HCT116 (cell line): Measurements from ENCODE around the gene PLSCR1. TPM values are rescaled to one million over a fixed set of nuclear protein-coding genes. Genes with fewer than 3 reads are reported as not detected.

Experiments
- ATAC-seq: fragments of 200-7000 bp; cut with Tn5 transposase; 2 replicates; pipeline ENCODE4 v1.9.1; 2020; ENCODE audit warnings: mild to moderate bottlenecking, moderate library complexity
- BruUV-seq: library from RNA; stranded (reverse); fragments of 400-500 nt; replicated peaks from 2 replicates; lab custom pipeline; 2021; lab: Mats Ljungman, UMichigan
- CTCF ChIA-PET: fragments of 300-600 bp; sonication (Branson Sonifier 250); formaldehyde crosslinking; loops from one replicate; lab custom pipeline; 2021; ENCODE audit warnings: antibody characterized with exemption; lab: Charles Lee
- POLR2A ChIA-PET: fragments of 300-600, 350-600 bp; sonication (Branson Sonifier 250); formaldehyde crosslinking; loops from one replicate; lab custom pipeline; 2021; ENCODE audit warnings: antibody characterized with exemption; lab: Charles Lee
- RAD21 ChIA-PET, 2 experiments: fragments of 300-600 bp; sonication (Branson Sonifier 250); formaldehyde crosslinking; loops; one replicate each; lab custom pipeline; 2023; ENCODE audit warnings: low total read pairs in 2 of 2; ENCODE audit not compliant: uncharacterized antibody in 2 of 2, unreplicated experiment in 2 of 2, low non-redundant PET in 1 of 2; lab: Charles Lee
- DNase-seq: peaks from one replicate; pipeline ENCODE4 v3.0.0-alpha.2; 2010; ENCODE audit warnings: low read depth, low spot score
- H2AFZ ChIP-seq: fragments of 200-600 bp; shearing (Covaris generic), sonication (generic); 2 replicates; pipeline ENCODE4 v1.6.1; 2017; ENCODE audit warnings: low read depth, mixed run types, mixed read lengths, antibody characterized with exemption, low read length; ENCODE audit not compliant: poor library complexity, severe bottlenecking
- H3K27ac ChIP-seq: 2 replicates; pipeline ENCODE4 v1.5.1; 2012; ENCODE audit warnings: low read depth, low read length
- H3K27me3 ChIP-seq: fragments of 200-600 bp; sonication (generic); 2 replicates; pipeline ENCODE4 v1.6.1; 2016; ENCODE audit warnings: mixed run types, low read length, mixed read lengths; ENCODE audit not compliant: insufficient read depth
- H3K36me3 ChIP-seq, 2 experiments: fragments of 200-500 bp in 1 of 2; fragments of 200-600 bp in 1 of 2; sonication (Bioruptor generic) in 1 of 2; sonication (generic) in 1 of 2; 2 replicates each; pipeline versions ENCODE4 v1.5.1 to v1.6.1; 2014 to 2016; ENCODE audit warnings: low read length in 2 of 2, inconsistent platforms in 1 of 2, mixed read lengths in 1 of 2, mixed run types in 1 of 2; ENCODE audit not compliant: insufficient read depth in 2 of 2, control insufficient read depth in 1 of 2
- H3K4me1 ChIP-seq, 2 experiments: fragments of 200-600 bp in 1 of 2; sonication (generic) in 1 of 2; 2 replicates each; pipeline versions ENCODE4 v1.5.1 to v1.6.1; 2012 to 2017; ENCODE audit warnings: low read length in 2 of 2, inconsistent platforms in 1 of 2, mild to moderate bottlenecking in 1 of 2, mixed read lengths in 1 of 2, mixed run types in 1 of 2, moderate library complexity in 1 of 2; ENCODE audit not compliant: insufficient read depth in 2 of 2, control insufficient read depth in 1 of 2
- H3K4me2 ChIP-seq: fragments of 200-600 bp; sonication (generic); 2 replicates; pipeline ENCODE4 v1.6.1; 2017; ENCODE audit warnings: mixed run types, low read length, mixed read lengths
- H3K4me3 ChIP-seq, 2 experiments: fragments of 200-600 bp in 1 of 2; sonication (generic) in 1 of 2; replicated peaks in 1 of 2; 2 replicates each; pipeline ENCODE4 v1.5.1; 2011 to 2016; ENCODE audit warnings: low read length in 2 of 2, control low read depth in 1 of 2, low read depth in 1 of 2, mild to moderate bottlenecking in 1 of 2, mixed read lengths in 1 of 2, mixed run types in 1 of 2
- H3K79me2 ChIP-seq: fragments of 200-600 bp; sonication (generic); 2 replicates; pipeline ENCODE4 v1.6.1; 2017; ENCODE audit warnings: mild to moderate bottlenecking, mixed run types, low read length, moderate library complexity, mixed read lengths; ENCODE audit not compliant: insufficient read depth
- H3K9ac ChIP-seq: fragments of 200-600 bp; sonication (generic); 2 replicates; pipeline ENCODE4 v1.6.1; 2016; ENCODE audit warnings: low read length, mixed read lengths
- H3K9me2 ChIP-seq: fragments of 200-600 bp; sonication (generic), shearing (Covaris generic); 2 replicates; pipeline ENCODE4 v1.6.1; 2017; ENCODE audit warnings: mixed run types, mild to moderate bottlenecking, moderate library complexity; ENCODE audit not compliant: insufficient read depth
- H3K9me3 ChIP-seq, 2 experiments: fragments of 200-500 bp in 1 of 2; fragments of 200-600 bp in 1 of 2; sonication (Bioruptor generic) in 1 of 2; sonication (generic) in 1 of 2; 2 replicates each; pipeline ENCODE4 v1.6.1; 2014 to 2017; ENCODE audit warnings: low read length in 2 of 2, mixed read lengths in 2 of 2, inconsistent platforms in 1 of 2, low read depth in 1 of 2, mild to moderate bottlenecking in 1 of 2, mixed run types in 1 of 2, moderate library complexity in 1 of 2; ENCODE audit not compliant: control insufficient read depth in 1 of 2, insufficient read depth in 1 of 2
- H4K20me1 ChIP-seq: fragments of 200-600 bp; sonication (generic), shearing (Covaris generic); 2 replicates; pipeline ENCODE4 v1.6.1; 2017; ENCODE audit warnings: mixed run types, mild to moderate bottlenecking, moderate library complexity; ENCODE audit not compliant: insufficient read depth
- ELF1 ChIP-seq: IDR thresholded peaks from 2 replicates; pipeline ENCODE4 v1.6.1; 2012; ENCODE audit warnings: low read depth, borderline replicate concordance
- EZH2phosphoT487 ChIP-seq: fragments of 200-600 bp; IDR thresholded peaks from 2 replicates; pipeline ENCODE4 v1.6.1; 2018; ENCODE audit warnings: antibody characterized with exemption, borderline replicate concordance
- FOSL1 ChIP-seq: IDR thresholded peaks from 2 replicates; pipeline ENCODE4 v1.6.1; 2012; ENCODE audit warnings: low read depth
- JUND ChIP-seq: IDR thresholded peaks from 2 replicates; pipeline ENCODE4 v1.6.1; 2012
- POLR2A ChIP-seq: IDR thresholded peaks from 2 replicates; pipeline ENCODE4 v1.7.0; 2011; ENCODE audit warnings: borderline replicate concordance; ENCODE audit not compliant: insufficient read depth, insufficient read length; ENCODE audit errors: extremely low read depth
- POLR2AphosphoS5 ChIP-seq: IDR thresholded peaks from 2 replicates; pipeline ENCODE4 v1.6.1; 2011; ENCODE audit warnings: mild to moderate bottlenecking, low read depth, low read length, moderate library complexity
- RAD21 ChIP-seq: IDR thresholded peaks from 2 replicates; pipeline ENCODE4 v1.6.1; 2012; ENCODE audit warnings: low read depth, mild to moderate bottlenecking
- SIN3A ChIP-seq: IDR thresholded peaks from 2 replicates; pipeline ENCODE4 v1.6.1; 2012; ENCODE audit warnings: low read depth
- SP1 ChIP-seq: IDR thresholded peaks from 2 replicates; pipeline ENCODE4 v1.6.1; 2012; ENCODE audit warnings: low read depth
- SRF ChIP-seq: IDR thresholded peaks from 2 replicates; pipeline ENCODE4 v1.6.1; 2012; ENCODE audit warnings: low read depth
- TCF7L2 ChIP-seq: IDR thresholded peaks from 2 replicates; pipeline ENCODE4 v1.7.0; 2011; ENCODE audit warnings: borderline replicate concordance, inconsistent platforms; ENCODE audit not compliant: insufficient read depth, insufficient read length; ENCODE audit errors: extremely low read depth
- YY1 ChIP-seq: IDR thresholded peaks from 2 replicates; pipeline ENCODE4 v1.6.1; 2011; ENCODE audit warnings: low read length, low read depth, moderate library complexity, mild to moderate bottlenecking; ENCODE audit not compliant: insufficient replicate concordance; ENCODE audit errors: extremely low read depth
- intact Hi-C: fragments of 100-400 bp; cut with micrococcal nuclease; formaldehyde crosslinking; loops from 2 replicates; pipeline ENCODE4 v1.10.0; 2022
- total RNA-seq: library from RNA; stranded (reverse); gene quantifications from one replicate; pipeline ENCODE4 v1.2.1, GENCODE V29; 2021; ENCODE audit not compliant: unreplicated experiment
- TF ChIP-seq, protein P1 (sequence below): IDR thresholded peaks from 2 replicates; pipeline ENCODE4 v1.6.1; 2012; ENCODE audit warnings: low read depth
- TF ChIP-seq, protein P2 (sequence below), 3 experiments: fragments of 200-600 bp in 1 of 3; sonication (generic) in 1 of 3; IDR thresholded peaks in 2 of 3; conservative IDR thresholded peaks in 1 of 3; 2 replicates each; pipeline ENCODE4 v1.5.1; 2012 to 2017; ENCODE audit warnings: low read depth in 2 of 3, low read length in 2 of 3, antibody characterized with exemption in 1 of 3, borderline replicate concordance in 1 of 3, control low read depth in 1 of 3, mild to moderate bottlenecking in 1 of 3, mixed read lengths in 1 of 3, mixed run types in 1 of 3, moderate library complexity in 1 of 3; ENCODE audit not compliant: insufficient read depth in 1 of 3

The PLSCR1 gene
- total RNA-seq, 1 experiment from 2014 or later, result 44.2 TPM

DNA sequence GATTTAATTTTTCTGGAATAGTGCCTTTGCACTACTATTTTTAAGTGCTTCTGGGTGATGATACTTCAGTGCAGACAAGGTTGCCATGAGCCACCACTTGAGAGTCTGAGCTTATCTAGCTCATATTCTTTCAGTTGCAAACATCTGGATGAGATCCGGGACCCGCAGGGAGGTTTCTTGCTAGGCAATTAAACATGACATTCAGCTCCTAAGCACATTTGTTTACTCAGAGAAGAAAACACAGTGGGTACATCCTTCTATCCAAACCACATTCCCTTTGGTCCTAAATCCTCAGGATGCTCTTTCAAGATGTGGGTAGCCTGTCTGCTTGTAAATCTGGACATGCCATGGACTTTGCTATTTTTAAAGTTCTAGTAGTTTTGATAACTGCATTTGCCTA is 12.0 kb downstream of the PLSCR1 start:
- ChIA-PET RAD21 (no interaction called here), POLR2A (interaction anchor here (1.7 kb wide), 1 partner anchor 9 kb away, joined by 4 read pairs; no protein-coding TSS in a partner anchor), CTCF (no interaction called here)
- no peak overlapping the region for H3K4me2 ChIP-seq
- H2AFZ ChIP-seq, result no peak overlapping the region
- H3K4me3 ChIP-seq, result no peak overlapping the region
- intact Hi-C loops, result no loop called here
- H4K20me1 ChIP-seq, result no peaks in the 10 kb centered on the region
- TF ChIP-seq EZH2phosphoT487 (no peak), POLR2AphosphoS5 (no peak), RAD21 (no peak), JUND (no peak), TCF7L2 (no peak), SRF (no peak), YY1 (no peak), SP1 (no peak), POLR2A (no peak), ELF1 (no peak), SIN3A (no peak), FOSL1 (no peak)
- TF ChIP-seq, protein P1, sequence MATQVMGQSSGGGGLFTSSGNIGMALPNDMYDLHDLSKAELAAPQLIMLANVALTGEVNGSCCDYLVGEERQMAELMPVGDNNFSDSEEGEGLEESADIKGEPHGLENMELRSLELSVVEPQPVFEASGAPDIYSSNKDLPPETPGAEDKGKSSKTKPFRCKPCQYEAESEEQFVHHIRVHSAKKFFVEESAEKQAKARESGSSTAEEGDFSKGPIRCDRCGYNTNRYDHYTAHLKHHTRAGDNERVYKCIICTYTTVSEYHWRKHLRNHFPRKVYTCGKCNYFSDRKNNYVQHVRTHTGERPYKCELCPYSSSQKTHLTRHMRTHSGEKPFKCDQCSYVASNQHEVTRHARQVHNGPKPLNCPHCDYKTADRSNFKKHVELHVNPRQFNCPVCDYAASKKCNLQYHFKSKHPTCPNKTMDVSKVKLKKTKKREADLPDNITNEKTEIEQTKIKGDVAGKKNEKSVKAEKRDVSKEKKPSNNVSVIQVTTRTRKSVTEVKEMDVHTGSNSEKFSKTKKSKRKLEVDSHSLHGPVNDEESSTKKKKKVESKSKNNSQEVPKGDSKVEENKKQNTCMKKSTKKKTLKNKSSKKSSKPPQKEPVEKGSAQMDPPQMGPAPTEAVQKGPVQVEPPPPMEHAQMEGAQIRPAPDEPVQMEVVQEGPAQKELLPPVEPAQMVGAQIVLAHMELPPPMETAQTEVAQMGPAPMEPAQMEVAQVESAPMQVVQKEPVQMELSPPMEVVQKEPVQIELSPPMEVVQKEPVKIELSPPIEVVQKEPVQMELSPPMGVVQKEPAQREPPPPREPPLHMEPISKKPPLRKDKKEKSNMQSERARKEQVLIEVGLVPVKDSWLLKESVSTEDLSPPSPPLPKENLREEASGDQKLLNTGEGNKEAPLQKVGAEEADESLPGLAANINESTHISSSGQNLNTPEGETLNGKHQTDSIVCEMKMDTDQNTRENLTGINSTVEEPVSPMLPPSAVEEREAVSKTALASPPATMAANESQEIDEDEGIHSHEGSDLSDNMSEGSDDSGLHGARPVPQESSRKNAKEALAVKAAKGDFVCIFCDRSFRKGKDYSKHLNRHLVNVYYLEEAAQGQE, result no peak
- TF ChIP-seq, protein P2, sequence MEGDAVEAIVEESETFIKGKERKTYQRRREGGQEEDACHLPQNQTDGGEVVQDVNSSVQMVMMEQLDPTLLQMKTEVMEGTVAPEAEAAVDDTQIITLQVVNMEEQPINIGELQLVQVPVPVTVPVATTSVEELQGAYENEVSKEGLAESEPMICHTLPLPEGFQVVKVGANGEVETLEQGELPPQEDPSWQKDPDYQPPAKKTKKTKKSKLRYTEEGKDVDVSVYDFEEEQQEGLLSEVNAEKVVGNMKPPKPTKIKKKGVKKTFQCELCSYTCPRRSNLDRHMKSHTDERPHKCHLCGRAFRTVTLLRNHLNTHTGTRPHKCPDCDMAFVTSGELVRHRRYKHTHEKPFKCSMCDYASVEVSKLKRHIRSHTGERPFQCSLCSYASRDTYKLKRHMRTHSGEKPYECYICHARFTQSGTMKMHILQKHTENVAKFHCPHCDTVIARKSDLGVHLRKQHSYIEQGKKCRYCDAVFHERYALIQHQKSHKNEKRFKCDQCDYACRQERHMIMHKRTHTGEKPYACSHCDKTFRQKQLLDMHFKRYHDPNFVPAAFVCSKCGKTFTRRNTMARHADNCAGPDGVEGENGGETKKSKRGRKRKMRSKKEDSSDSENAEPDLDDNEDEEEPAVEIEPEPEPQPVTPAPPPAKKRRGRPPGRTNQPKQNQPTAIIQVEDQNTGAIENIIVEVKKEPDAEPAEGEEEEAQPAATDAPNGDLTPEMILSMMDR (IDR thresholded peaks at IDR 0.05 in 2 of 3, conservative IDR thresholded peaks at IDR 0.05 in 1 of 3; ENCODE audit: borderline replicate concordance in 1 of 3, insufficient read depth in 1 of 3, low read depth in 2 of 3, low read length in 2 of 3), result no peak
- peaks cover 0 to 14% of the 10 kb centered on the region in 2 experiments; a peak in 2 of 4 replicates for H3K36me3 ChIP-seq
- ATAC-seq (no peak), DNase-seq (no peak)
- H3K9me3 ChIP-seq, result no peaks in the 10 kb centered on the region
- no peaks in the 10 kb centered on the region for H3K27me3 ChIP-seq
- no TSS peak for BruUV-seq
- no peaks in the 10 kb centered on the region for H3K9me2 ChIP-seq
- no peak overlapping the region for H3K9ac ChIP-seq
- peaks cover 17% of the 10 kb centered on the region for H3K79me2 ChIP-seq
- no peaks in the 10 kb centered on the region for H3K4me1 ChIP-seq
- no peak overlapping the region for H3K27ac ChIP-seq
